PFSK-1 (cell line): Measurements from ENCODE around the gene DISC1.

Source experiments
- FOXP2 ChIP-seq: optimal IDR thresholded peaks from 2 replicates; pipeline ENCODE3; 2011; ENCODE audit warnings: borderline replicate concordance, control low read depth, inconsistent platforms; ENCODE audit not compliant: insufficient read depth; ENCODE audit errors: extremely low read length, extremely low read depth
- POLR2AphosphoS5 ChIP-seq: IDR thresholded peaks from 2 replicates; pipeline ENCODE4 v1.6.1; 2012; ENCODE audit warnings: low read depth, mild to moderate bottlenecking, control low read depth, low read length, moderate library complexity
- REST ChIP-seq, 2 experiments: IDR thresholded peaks; 2 replicates each; pipeline versions ENCODE4 v1.6.1 to v1.8.0; 2011 to 2012; ENCODE audit warnings: low read depth in 2 of 2, low read length in 2 of 2, control low read depth in 1 of 2, inconsistent platforms in 1 of 2, mild to moderate bottlenecking in 1 of 2, moderate library complexity in 1 of 2; ENCODE audit not compliant: insufficient read depth in 1 of 2
- SIN3A ChIP-seq: IDR thresholded peaks from 2 replicates; pipeline ENCODE4 v1.6.1; 2012; ENCODE audit warnings: mild to moderate bottlenecking, low read length, moderate library complexity, borderline replicate concordance; ENCODE audit not compliant: insufficient read depth
- TAF1 ChIP-seq: IDR thresholded peaks from 2 replicates; pipeline ENCODE4 v1.6.1; 2012; ENCODE audit warnings: low read length, control low read depth, borderline replicate concordance; ENCODE audit not compliant: insufficient read depth

The DISC1 gene

GRCh38 chr1:231836227-231836893, 209.8 kb downstream of the DISC1 start:
- TF ChIP-seq SIN3A (no peak), POLR2AphosphoS5 (no peak), TAF1 (no peak), REST (IDR thresholded peaks at IDR 0.05; ENCODE audit: insufficient read depth in 1 of 2, low read depth in 2 of 2, low read length in 2 of 2) (no peak), FOXP2 (no peak)

- TF ChIP-seq REST (IDR thresholded peaks at IDR 0.05; ENCODE audit: insufficient read depth in 1 of 2, low read depth in 2 of 2, low read length in 2 of 2) (no peak), TAF1 (no peak), FOXP2 (no peak), SIN3A (no peak), POLR2AphosphoS5 (no peak)
Measured at GRCh38 chr1:231838521-231838920, 211.9 kb downstream of the DISC1 start.

- TF ChIP-seq TAF1: no peak
- TF ChIP-seq FOXP2: no peak
- TF ChIP-seq SIN3A: no peak
- TF ChIP-seq POLR2AphosphoS5: no peak
- TF ChIP-seq REST (IDR thresholded peaks at IDR 0.05; ENCODE audit: insufficient read depth in 1 of 2, low read depth in 2 of 2, low read length in 2 of 2): no peak
Measured at GRCh38 chr1:231839999-231840398, 213.4 kb downstream of the DISC1 start.

GRCh38 chr1:231841616-231842344, 215.2 kb downstream of the DISC1 start:
- no peak for TF ChIP-seq POLR2AphosphoS5
- TF ChIP-seq TAF1: no peak

- TF ChIP-seq FOXP2: no peak
- TF ChIP-seq REST (IDR thresholded peaks at IDR 0.05; ENCODE audit: insufficient read depth in 1 of 2, low read depth in 2 of 2, low read length in 2 of 2): no peak
- no peak for TF ChIP-seq SIN3A
- no peak for TF ChIP-seq TAF1
- TF ChIP-seq POLR2AphosphoS5: no peak
Measured at GRCh38 chr1:231842441-231842840, 215.9 kb downstream of the DISC1 start.
